Loucy (cell line): ENCODE results near the gene WDTC1.
A peak's percentile ranks its signal among the peaks of the same experiment; 100 is the strongest.
"Not testable (repeated sequence)": the region's sequence is repeated elsewhere in the genome, so short reads cannot be mapped to it uniquely, and the experiment has no call there.

Experiments used
- H2AFZ ChIP-seq: fragments of 200-600 bp; sonication (generic); 2 replicates; pipeline ENCODE4 v1.6.0; 2016; ENCODE audit warnings: antibody characterized with exemption, mild to moderate bottlenecking, low read length, moderate library complexity
- H3F3A ChIP-seq: fragments of 200-600 bp; 2 replicates; pipeline ENCODE4 v1.6.0; 2016; ENCODE audit warnings: antibody characterized with exemption, low read depth, mild to moderate bottlenecking
- H3K27me3 ChIP-seq: fragments of 200-600 bp; sonication (generic); 2 replicates; pipeline ENCODE4 v1.6.1; 2014; ENCODE audit warnings: low read length, mild to moderate bottlenecking; ENCODE audit not compliant: insufficient read depth, poor library complexity, severe bottlenecking
- H3K36me3 ChIP-seq: fragments of 200-600 bp; sonication (generic); 2 replicates; pipeline ENCODE4 v1.6.1; 2016; ENCODE audit warnings: low read length; ENCODE audit not compliant: insufficient read depth
- H3K4me1 ChIP-seq: fragments of 200-600 bp; sonication (generic); 2 replicates; pipeline ENCODE4 v1.5.1; 2014; ENCODE audit warnings: low read length, mild to moderate bottlenecking; ENCODE audit not compliant: insufficient read depth, poor library complexity, severe bottlenecking
- H3K4me2 ChIP-seq: fragments of 200-600 bp; sonication (generic); 2 replicates; pipeline ENCODE4 v1.6.0; 2014; ENCODE audit warnings: antibody characterized with exemption, low read length, low read depth, mild to moderate bottlenecking; ENCODE audit not compliant: poor library complexity, severe bottlenecking
- H3K4me3 ChIP-seq: fragments of 200-600 bp; sonication (generic); 2 replicates; pipeline ENCODE4 v1.5.1; 2014; ENCODE audit warnings: low read length, mild to moderate bottlenecking, mixed read lengths; ENCODE audit not compliant: poor library complexity, severe bottlenecking
- H3K79me2 ChIP-seq: fragments of 200-600 bp; sonication (generic); 2 replicates; pipeline ENCODE4 v1.6.1; 2014; ENCODE audit warnings: low read length; ENCODE audit not compliant: insufficient read depth
- H3K9ac ChIP-seq: fragments of 200-600 bp; sonication (generic); 2 replicates; pipeline ENCODE4 v1.6.0; 2014; ENCODE audit warnings: mild to moderate bottlenecking, low read depth, low read length, moderate library complexity; ENCODE audit not compliant: poor library complexity, severe bottlenecking
- H3K9me2 ChIP-seq: fragments of 200-600 bp; sonication (generic); replicated peaks from 2 replicates; pipeline ENCODE4 v1.6.1; 2016; ENCODE audit warnings: low read depth, low read length, mixed read lengths
- H3K9me3 ChIP-seq: fragments of 200-600 bp; sonication (generic); 2 replicates; pipeline ENCODE4 v1.6.1; 2014; ENCODE audit warnings: mild to moderate bottlenecking, antibody characterized with exemption, low read length, low read depth; ENCODE audit not compliant: insufficient read depth
- H4K20me1 ChIP-seq: fragments of 200-600 bp; sonication (generic); 2 replicates; pipeline ENCODE4 v1.6.0; 2014; ENCODE audit warnings: antibody characterized with exemption, low read length, mild to moderate bottlenecking; ENCODE audit not compliant: insufficient read depth, poor library complexity, severe bottlenecking
- EZH2phosphoT487 ChIP-seq: fragments of 200-600 bp; IDR thresholded peaks from 2 replicates; pipeline ENCODE4 v1.6.1; 2018; ENCODE audit warnings: antibody characterized with exemption, mild to moderate bottlenecking, moderate library complexity, borderline replicate concordance
- TF ChIP-seq, protein P1 (sequence below): fragments of 200-600 bp; sonication (generic); conservative IDR thresholded peaks from 2 replicates; pipeline ENCODE4 v1.5.1; 2014; ENCODE audit warnings: mild to moderate bottlenecking, antibody characterized with exemption, low read length

WDTC1 gene

DNA sequence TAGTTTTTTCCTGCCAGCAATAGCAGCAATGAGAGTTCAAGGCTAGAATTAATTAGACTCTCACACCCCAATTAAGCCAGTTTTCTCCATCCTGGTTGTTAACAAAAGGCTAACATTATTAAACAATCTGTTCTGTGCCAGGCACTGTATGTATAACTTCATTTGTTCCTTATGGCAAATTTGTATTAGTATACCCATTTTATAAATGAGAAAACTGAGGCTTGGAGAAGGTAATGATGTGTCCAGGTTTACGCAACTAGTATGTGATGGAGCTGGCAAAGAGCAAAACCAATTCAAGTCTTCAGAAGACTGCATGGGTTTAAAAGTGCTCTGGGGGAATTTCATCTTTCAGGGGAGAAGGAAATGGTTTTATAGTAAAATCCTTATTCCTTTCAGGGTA, 41.2 kb upstream of the WDTC1 start:
- Histone ChIP-seq H3F3A (no peaks in the 10 kb centered on the region), H3K27me3 (no peaks in the 10 kb centered on the region), H3K4me2 (no peak overlapping the region), H3K9me2 (no peaks in the 10 kb centered on the region), H4K20me1 (no peaks in the 10 kb centered on the region), H3K4me1 (no peaks in the 10 kb centered on the region), H3K9me3 (no peaks in the 10 kb centered on the region), H3K9ac (no peak overlapping the region), H3K4me3 (no peak overlapping the region), H2AFZ (no peak overlapping the region), H3K79me2 (no peaks in the 10 kb centered on the region), H3K36me3 (no peaks in the 10 kb centered on the region)
- TF ChIP-seq, protein P1, sequence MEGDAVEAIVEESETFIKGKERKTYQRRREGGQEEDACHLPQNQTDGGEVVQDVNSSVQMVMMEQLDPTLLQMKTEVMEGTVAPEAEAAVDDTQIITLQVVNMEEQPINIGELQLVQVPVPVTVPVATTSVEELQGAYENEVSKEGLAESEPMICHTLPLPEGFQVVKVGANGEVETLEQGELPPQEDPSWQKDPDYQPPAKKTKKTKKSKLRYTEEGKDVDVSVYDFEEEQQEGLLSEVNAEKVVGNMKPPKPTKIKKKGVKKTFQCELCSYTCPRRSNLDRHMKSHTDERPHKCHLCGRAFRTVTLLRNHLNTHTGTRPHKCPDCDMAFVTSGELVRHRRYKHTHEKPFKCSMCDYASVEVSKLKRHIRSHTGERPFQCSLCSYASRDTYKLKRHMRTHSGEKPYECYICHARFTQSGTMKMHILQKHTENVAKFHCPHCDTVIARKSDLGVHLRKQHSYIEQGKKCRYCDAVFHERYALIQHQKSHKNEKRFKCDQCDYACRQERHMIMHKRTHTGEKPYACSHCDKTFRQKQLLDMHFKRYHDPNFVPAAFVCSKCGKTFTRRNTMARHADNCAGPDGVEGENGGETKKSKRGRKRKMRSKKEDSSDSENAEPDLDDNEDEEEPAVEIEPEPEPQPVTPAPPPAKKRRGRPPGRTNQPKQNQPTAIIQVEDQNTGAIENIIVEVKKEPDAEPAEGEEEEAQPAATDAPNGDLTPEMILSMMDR, result no peak
- no peak for TF ChIP-seq EZH2phosphoT487

DNA sequence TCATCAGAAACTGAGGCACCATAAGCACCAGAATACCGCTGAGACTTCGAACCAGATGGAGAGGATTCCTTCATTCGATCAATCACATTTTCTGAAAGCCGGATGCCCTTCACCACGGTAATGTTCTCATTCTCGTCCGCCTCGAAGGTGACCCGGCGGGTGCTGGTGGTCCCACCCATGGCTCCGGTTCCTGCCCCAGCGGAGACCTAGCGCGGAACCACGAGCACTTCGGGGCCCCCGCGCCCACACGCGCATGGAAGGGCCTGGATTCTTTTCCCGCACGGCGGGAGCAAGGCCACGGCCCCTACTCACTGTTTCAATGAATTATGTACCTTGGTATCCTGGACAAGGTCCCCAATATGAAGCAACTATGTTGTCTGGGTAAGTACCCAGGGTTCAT, 33.1 kb upstream of the WDTC1 start:
- no peaks in the 10 kb centered on the region for H3K36me3 ChIP-seq
- H2AFZ ChIP-seq, result no peak overlapping the region
- H3K4me3 ChIP-seq, result no peak overlapping the region
- H4K20me1 ChIP-seq, result no peaks in the 10 kb centered on the region
- no peak overlapping the region for H3K4me2 ChIP-seq
- H3K4me1 ChIP-seq, result no peaks in the 10 kb centered on the region
- H3K79me2 ChIP-seq, result no peaks in the 10 kb centered on the region
- no peaks in the 10 kb centered on the region for H3K9me3 ChIP-seq
- H3K9ac ChIP-seq, result no peak overlapping the region
- H3F3A ChIP-seq, result no peaks in the 10 kb centered on the region
- H3K9me2 ChIP-seq, result no peaks in the 10 kb centered on the region
- no peaks in the 10 kb centered on the region for H3K27me3 ChIP-seq
- no peak for TF ChIP-seq EZH2phosphoT487
- TF ChIP-seq, protein P1, result no peak

DNA sequence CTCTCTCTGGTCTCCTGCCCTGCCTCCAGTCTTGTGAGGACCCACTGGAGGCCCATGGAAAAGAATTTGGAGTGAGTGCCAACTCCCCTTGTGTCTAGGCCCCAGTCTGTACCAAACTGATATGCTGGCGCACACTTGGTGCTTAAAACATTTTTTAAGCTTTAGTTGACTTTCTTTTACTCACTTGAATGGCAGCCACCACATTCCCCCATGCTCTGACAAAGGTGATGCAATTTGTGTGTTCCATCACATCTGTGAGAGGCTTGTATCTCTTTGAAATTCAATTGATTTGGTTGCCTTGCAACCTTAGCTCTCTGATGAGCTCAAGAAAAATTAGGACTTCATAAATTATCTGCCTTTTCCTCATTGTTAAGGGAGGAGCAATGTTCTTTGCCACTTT, 30.5 kb upstream of the WDTC1 start:
- H3K4me2 ChIP-seq, result no peak overlapping the region
- no peaks in the 10 kb centered on the region for H3K79me2 ChIP-seq
- no peaks in the 10 kb centered on the region for H3K27me3 ChIP-seq
- H3K36me3 ChIP-seq, result no peaks in the 10 kb centered on the region
- H3F3A ChIP-seq, result no peaks in the 10 kb centered on the region
- H3K4me3 ChIP-seq, result no peak overlapping the region
- no peak overlapping the region for H3K9ac ChIP-seq
- H3K9me3 ChIP-seq, result no peaks in the 10 kb centered on the region
- H4K20me1 ChIP-seq, result no peaks in the 10 kb centered on the region
- H3K4me1 ChIP-seq, result no peaks in the 10 kb centered on the region
- H3K9me2 ChIP-seq, result no peaks in the 10 kb centered on the region
- TF ChIP-seq EZH2phosphoT487, result no peak
- TF ChIP-seq, protein P1, result no peak
- H2AFZ ChIP-seq, result peak overlapping the region; percentile 49; the same call in 1 of the 2 replicates

DNA sequence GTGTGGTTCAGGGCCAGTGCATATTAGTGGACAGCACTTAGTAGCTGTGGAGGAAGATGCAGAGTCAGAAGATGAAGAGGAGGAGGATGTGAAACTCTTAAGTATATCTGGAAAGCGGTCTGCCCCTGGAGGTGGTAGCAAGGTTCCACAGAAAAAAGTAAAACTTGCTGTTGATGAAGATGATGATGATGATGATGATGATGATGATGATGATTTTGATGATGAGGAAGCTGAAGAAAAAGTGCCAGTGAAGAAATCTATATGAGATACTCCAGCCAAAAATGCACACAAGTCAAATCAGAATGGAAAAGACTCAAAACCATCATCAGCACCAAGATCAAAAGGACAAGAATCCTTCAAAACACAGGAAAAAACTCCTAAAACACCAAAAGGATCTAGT, 27.2 kb upstream of the WDTC1 start:
- not testable (repeated sequence) for H3K27me3 ChIP-seq, H3K79me2 ChIP-seq, H4K20me1 ChIP-seq, H3K4me3 ChIP-seq, H3K36me3 ChIP-seq, H3F3A ChIP-seq, H2AFZ ChIP-seq, H3K9me2 ChIP-seq, H3K9me3 ChIP-seq, H3K4me2 ChIP-seq, H3K4me1 ChIP-seq, H3K9ac ChIP-seq

DNA sequence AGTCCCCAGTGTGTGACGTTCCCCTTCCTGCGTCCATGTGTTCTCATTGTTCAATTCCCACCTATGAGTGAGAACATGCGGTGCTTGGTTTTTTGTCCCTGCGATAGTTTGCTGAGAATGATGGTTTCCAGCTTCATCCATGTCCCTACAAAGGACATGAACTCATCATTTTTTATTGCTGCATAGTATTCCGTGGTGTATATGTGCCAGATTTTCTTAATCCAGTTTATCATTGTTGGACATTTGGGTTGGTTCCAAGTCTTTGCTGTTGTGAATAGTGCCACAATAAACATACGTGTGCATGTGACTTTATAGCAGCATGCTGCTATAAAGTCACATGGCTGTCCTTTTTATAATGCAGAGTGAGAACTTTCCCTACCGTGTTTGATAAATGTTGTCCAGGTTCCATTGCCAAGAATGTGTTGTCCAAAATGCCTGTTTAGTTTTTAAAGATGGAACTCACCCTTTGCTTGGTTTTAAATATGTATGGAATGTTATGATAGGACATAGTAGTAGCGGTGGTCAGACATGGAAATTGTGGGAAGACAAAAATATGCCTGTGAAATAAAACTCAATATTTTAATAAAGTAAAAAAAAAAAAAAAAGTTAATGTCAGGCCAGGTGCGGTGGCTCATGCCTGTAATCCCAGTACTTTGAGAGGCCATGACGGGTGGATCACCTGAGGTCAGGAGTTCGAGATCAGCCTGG, 26.1 kb upstream of the WDTC1 start:
- not testable (repeated sequence) for H3K36me3 ChIP-seq, H4K20me1 ChIP-seq, H3K4me1 ChIP-seq, H3K4me2 ChIP-seq, H3K9ac ChIP-seq, H3K79me2 ChIP-seq, H3K9me3 ChIP-seq, H2AFZ ChIP-seq, H3K4me3 ChIP-seq, H3F3A ChIP-seq, H3K27me3 ChIP-seq, H3K9me2 ChIP-seq
